MM.1S (cell line): Measurements from ENCODE around the gene ADRM1.

Experiments used
- DNase-seq: peaks from one replicate; pipeline ENCODE4 v3.0.0-alpha.2; 2015
- H2AFZ ChIP-seq: fragments of 300-600 bp; sonication (generic); 2 replicates; pipeline ENCODE4 v1.6.0; 2016; ENCODE audit warnings: antibody characterized with exemption, low read length
- H3F3A ChIP-seq: fragments of 300-600 bp; sonication (generic); 2 replicates; pipeline ENCODE4 v1.6.1; 2016; ENCODE audit warnings: mild to moderate bottlenecking, antibody characterized with exemption, low read length, moderate library complexity, mixed read lengths; ENCODE audit not compliant: insufficient read depth
- H3K27ac ChIP-seq: fragments of 300-600 bp; sonication (generic); 2 replicates; pipeline ENCODE4 v1.5.1; 2016; ENCODE audit warnings: mild to moderate bottlenecking, low read length
- H3K27me3 ChIP-seq: fragments of 300-600 bp; sonication (generic); replicated peaks from 2 replicates; pipeline ENCODE4 v1.6.0; 2016; ENCODE audit warnings: low read length; ENCODE audit not compliant: insufficient read depth
- H3K36me3 ChIP-seq: fragments of 300-600 bp; sonication (generic); replicated peaks from 2 replicates; pipeline ENCODE4 v1.6.1; 2016; ENCODE audit warnings: mild to moderate bottlenecking, low read length, mixed read lengths; ENCODE audit not compliant: insufficient read depth
- H3K4me1 ChIP-seq: fragments of 300-600 bp; sonication (generic); 2 replicates; pipeline ENCODE4 v1.6.1; 2016; ENCODE audit warnings: low read length, mixed read lengths
- H3K4me2 ChIP-seq: fragments of 300-600 bp; sonication (generic); 2 replicates; pipeline ENCODE4 v1.6.0; 2016; ENCODE audit warnings: low read depth, low read length
- H3K4me3 ChIP-seq: fragments of 300-600 bp; sonication (generic); 2 replicates; pipeline ENCODE4 v1.5.1; 2016; ENCODE audit warnings: low read length, mixed read lengths
- H3K79me2 ChIP-seq: fragments of 300-600 bp; sonication (generic); 2 replicates; pipeline ENCODE4 v1.6.1; 2016; ENCODE audit warnings: mixed run types, low read length, mixed read lengths
- H3K9ac ChIP-seq: fragments of 300-600 bp; sonication (generic); 2 replicates; pipeline ENCODE4 v1.6.1; 2016; ENCODE audit warnings: low read length, mixed read lengths
- H3K9me2 ChIP-seq: fragments of 300-600 bp; sonication (generic); replicated peaks from 2 replicates; pipeline ENCODE4 v1.6.1; 2016; ENCODE audit warnings: mild to moderate bottlenecking, low read length, mixed read lengths; ENCODE audit not compliant: insufficient read depth
- H3K9me3 ChIP-seq: fragments of 300-600 bp; sonication (generic); replicated peaks from 2 replicates; pipeline ENCODE4 v1.6.1; 2016; ENCODE audit warnings: mild to moderate bottlenecking, low read length, mixed read lengths; ENCODE audit not compliant: insufficient read depth
- H4K20me1 ChIP-seq: fragments of 300-600 bp; sonication (generic); 2 replicates; pipeline ENCODE4 v1.6.1; 2016; ENCODE audit warnings: mild to moderate bottlenecking, low read length, moderate library complexity, mixed read lengths; ENCODE audit not compliant: insufficient read depth
- EZH2 ChIP-seq: fragments of 300-600 bp; sonication (generic); optimal IDR thresholded peaks from 2 replicates; pipeline ENCODE3; 2017; ENCODE audit warnings: low read depth, mild to moderate bottlenecking, antibody characterized with exemption, low read length, mixed read lengths
- EZH2phosphoT487 ChIP-seq: fragments of 300-600 bp; sonication (generic); IDR thresholded peaks from 2 replicates; pipeline ENCODE4 v1.6.1; 2018; ENCODE audit warnings: antibody characterized with exemption, low read length
- TF ChIP-seq, protein P1 (sequence below): fragments of 300-600 bp; sonication (generic); IDR thresholded peaks from 2 replicates; pipeline ENCODE4 v1.5.1; 2016; ENCODE audit warnings: antibody characterized with exemption, low read length, mixed read lengths

ADRM1 gene

DNA sequence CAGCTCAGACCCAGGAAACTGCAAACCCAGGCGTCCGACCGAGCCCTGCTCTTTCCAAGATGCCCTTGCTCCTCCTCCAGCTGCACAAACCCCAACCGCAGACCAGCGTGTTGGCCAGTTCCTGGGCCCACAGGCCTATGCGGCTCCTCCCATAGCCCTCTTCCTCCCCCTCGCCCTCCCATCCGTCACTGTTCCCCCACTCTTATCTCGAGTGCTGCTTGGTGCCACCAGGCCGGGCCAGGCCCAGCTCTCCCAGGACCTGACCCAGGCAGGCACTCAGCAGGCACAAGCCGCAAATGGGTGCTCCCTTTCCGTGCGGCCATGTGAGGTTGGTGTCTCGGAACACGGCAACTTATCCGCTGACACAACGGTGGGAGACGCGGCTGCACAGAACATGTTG, 28.6 kb downstream of the ADRM1 start:
- H2AFZ ChIP-seq, result no peak overlapping the region
- no peak overlapping the region for H3K27ac ChIP-seq
- H3K4me3 ChIP-seq, result no peak overlapping the region
- H3K9ac ChIP-seq, result no peak overlapping the region
- no peaks in the 10 kb centered on the region for H3F3A ChIP-seq
- TF ChIP-seq EZH2phosphoT487, result no peak
- TF ChIP-seq, protein P1, sequence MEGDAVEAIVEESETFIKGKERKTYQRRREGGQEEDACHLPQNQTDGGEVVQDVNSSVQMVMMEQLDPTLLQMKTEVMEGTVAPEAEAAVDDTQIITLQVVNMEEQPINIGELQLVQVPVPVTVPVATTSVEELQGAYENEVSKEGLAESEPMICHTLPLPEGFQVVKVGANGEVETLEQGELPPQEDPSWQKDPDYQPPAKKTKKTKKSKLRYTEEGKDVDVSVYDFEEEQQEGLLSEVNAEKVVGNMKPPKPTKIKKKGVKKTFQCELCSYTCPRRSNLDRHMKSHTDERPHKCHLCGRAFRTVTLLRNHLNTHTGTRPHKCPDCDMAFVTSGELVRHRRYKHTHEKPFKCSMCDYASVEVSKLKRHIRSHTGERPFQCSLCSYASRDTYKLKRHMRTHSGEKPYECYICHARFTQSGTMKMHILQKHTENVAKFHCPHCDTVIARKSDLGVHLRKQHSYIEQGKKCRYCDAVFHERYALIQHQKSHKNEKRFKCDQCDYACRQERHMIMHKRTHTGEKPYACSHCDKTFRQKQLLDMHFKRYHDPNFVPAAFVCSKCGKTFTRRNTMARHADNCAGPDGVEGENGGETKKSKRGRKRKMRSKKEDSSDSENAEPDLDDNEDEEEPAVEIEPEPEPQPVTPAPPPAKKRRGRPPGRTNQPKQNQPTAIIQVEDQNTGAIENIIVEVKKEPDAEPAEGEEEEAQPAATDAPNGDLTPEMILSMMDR, result no peak
- no peak for TF ChIP-seq EZH2
- no peaks in the 10 kb centered on the region for H3K27me3 ChIP-seq
- H4K20me1 ChIP-seq, result no peaks in the 10 kb centered on the region
- peaks cover 2% of the 10 kb centered on the region; the same call in 1 of the 2 replicates for H3K4me1 ChIP-seq
- H3K9me2 ChIP-seq, result no peaks in the 10 kb centered on the region
- peaks cover 5% of the 10 kb centered on the region; the same call in 1 of the 2 replicates for H3K79me2 ChIP-seq
- no peaks in the 10 kb centered on the region for H3K36me3 ChIP-seq
- no peaks in the 10 kb centered on the region for H3K9me3 ChIP-seq
- DNase-seq, result no peak
- H3K4me2 ChIP-seq, result no peak overlapping the region

GRCh38 chr20:62332421-62332820, 29.6 kb downstream of the ADRM1 start:
- H3F3A ChIP-seq, result peaks cover 7% of the 10 kb centered on the region
- peaks cover 6% of the 10 kb centered on the region; the same call in 1 of the 2 replicates for H3K79me2 ChIP-seq
- no peaks in the 10 kb centered on the region for H3K9me3 ChIP-seq
- no peaks in the 10 kb centered on the region for H4K20me1 ChIP-seq
- H3K4me2 ChIP-seq, result no peak overlapping the region
- H3K27me3 ChIP-seq, result no peaks in the 10 kb centered on the region
- H3K9me2 ChIP-seq, result no peaks in the 10 kb centered on the region
- H3K4me3 ChIP-seq, result no peak overlapping the region
- TF ChIP-seq, protein P1, result no peak
- TF ChIP-seq EZH2phosphoT487 (no peak), EZH2 (no peak)
- no peaks in the 10 kb centered on the region for H3K36me3 ChIP-seq
- no peak overlapping the region for H3K27ac ChIP-seq
- no peak overlapping the region for H2AFZ ChIP-seq
- H3K9ac ChIP-seq, result no peak overlapping the region
- no peak for DNase-seq
- H3K4me1 ChIP-seq, result peaks cover 13% of the 10 kb centered on the region

DNA sequence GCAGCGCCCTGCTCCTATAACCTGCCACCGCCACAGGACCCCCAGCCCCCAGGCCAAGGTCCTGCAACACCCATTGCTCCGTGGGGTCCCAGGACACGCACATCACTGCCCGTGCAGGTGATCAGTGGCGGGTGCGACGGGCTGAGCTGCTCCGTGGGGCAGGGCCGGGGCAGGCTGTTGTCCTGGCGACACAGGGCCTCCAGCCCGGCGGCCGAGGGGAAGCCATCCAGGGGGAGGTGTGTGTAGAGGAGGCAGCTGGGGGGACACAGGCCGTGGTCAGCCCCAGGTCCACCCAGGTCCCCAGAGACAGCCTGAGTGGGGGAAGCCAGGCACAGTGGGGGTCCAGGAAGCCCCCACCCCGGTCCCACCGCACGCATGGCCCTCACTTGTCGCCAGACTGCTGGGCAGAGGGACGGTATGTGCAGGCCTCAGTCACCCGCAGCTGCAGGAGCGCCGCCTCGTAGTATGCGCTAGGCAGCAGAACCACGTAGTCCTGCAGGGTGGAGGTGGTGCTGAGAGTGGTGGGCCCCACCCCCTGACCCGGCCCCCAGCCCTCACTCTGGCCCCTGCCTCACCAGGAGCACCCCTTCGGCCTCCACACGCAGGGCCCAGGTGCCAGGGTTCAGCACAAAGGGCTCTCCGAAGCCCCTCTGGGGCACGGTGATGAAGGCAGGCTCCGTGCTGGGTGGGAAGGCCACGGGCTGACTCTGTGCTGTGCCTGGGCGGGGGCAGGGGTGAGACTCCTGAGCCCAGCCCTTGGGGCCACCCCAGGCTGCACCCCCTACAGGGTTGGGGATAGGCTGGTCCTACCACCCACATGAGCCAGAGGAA, 30.4 kb downstream of the ADRM1 start:
- no peaks in the 10 kb centered on the region for H4K20me1 ChIP-seq
- no peaks in the 10 kb centered on the region for H3K9me3 ChIP-seq
- H2AFZ ChIP-seq, result no peak overlapping the region
- H3K27me3 ChIP-seq, result no peaks in the 10 kb centered on the region
- no peaks in the 10 kb centered on the region for H3K9me2 ChIP-seq
- no peak overlapping the region for H3K9ac ChIP-seq
- no peak for DNase-seq
- peaks cover 13% of the 10 kb centered on the region for H3F3A ChIP-seq
- no peak overlapping the region for H3K4me3 ChIP-seq
- TF ChIP-seq, protein P1, result no peak
- TF ChIP-seq EZH2 (no peak), EZH2phosphoT487 (no peak)
- H3K4me2 ChIP-seq, result no peak overlapping the region
- no peaks in the 10 kb centered on the region for H3K36me3 ChIP-seq
- peaks cover 20% of the 10 kb centered on the region for H3K4me1 ChIP-seq
- peaks cover 6% of the 10 kb centered on the region; the same call in 1 of the 2 replicates for H3K79me2 ChIP-seq
- no peak overlapping the region for H3K27ac ChIP-seq
